ENCODE measurements around the gene UBE2V1.

DNA sequence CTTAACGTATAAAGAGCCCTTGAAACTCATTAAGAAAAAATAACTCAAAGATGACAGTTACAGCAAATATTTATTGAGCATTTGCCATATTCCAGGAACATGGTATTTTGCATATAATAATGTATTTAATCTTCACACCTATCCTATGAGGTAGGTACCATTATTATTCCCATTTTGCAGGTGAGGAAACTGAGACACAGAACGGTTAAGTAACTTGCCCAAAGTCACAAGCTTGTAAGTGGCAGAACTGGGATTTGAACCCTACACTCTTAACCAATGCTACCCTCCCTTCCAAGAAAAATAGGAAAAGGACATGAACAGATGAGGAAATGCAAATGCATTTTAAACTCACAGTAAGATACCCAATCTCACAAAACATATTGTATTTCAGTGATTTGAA is 5.3 kb upstream of the UBE2V1 start:
- TF ChIP-seq, protein P1, sequence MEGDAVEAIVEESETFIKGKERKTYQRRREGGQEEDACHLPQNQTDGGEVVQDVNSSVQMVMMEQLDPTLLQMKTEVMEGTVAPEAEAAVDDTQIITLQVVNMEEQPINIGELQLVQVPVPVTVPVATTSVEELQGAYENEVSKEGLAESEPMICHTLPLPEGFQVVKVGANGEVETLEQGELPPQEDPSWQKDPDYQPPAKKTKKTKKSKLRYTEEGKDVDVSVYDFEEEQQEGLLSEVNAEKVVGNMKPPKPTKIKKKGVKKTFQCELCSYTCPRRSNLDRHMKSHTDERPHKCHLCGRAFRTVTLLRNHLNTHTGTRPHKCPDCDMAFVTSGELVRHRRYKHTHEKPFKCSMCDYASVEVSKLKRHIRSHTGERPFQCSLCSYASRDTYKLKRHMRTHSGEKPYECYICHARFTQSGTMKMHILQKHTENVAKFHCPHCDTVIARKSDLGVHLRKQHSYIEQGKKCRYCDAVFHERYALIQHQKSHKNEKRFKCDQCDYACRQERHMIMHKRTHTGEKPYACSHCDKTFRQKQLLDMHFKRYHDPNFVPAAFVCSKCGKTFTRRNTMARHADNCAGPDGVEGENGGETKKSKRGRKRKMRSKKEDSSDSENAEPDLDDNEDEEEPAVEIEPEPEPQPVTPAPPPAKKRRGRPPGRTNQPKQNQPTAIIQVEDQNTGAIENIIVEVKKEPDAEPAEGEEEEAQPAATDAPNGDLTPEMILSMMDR (conservative IDR thresholded peaks at IDR 0.05; ENCODE audit: low read length), result no peak
- no peak for TF ChIP-seq EZH2phosphoT487 (IDR thresholded peaks at IDR 0.05; ENCODE audit: borderline replicate concordance)
